Neuron (in vitro differentiated cells): ENCODE measurements around the gene PSTPIP2.
"Not testable (repeated sequence)": the region's sequence is repeated elsewhere in the genome, so short reads cannot be mapped to it uniquely, and the experiment has no call there.

Source experiments
- H2AFZ ChIP-seq: one replicate; pipeline ENCODE4 v1.6.1; 2013; ENCODE audit warnings: low read depth, mild to moderate bottlenecking, inconsistent platforms, low read length, moderate library complexity
- H3K27me3 ChIP-seq: one replicate; pipeline ENCODE4 v1.6.1; 2013; ENCODE audit warnings: low read length; ENCODE audit not compliant: insufficient read depth
- H3K36me3 ChIP-seq: one replicate; pipeline ENCODE4 v1.6.1; 2013; ENCODE audit warnings: low read length; ENCODE audit not compliant: insufficient read depth
- H3K4me1 ChIP-seq: one replicate; pipeline ENCODE4 v1.6.1; 2013; ENCODE audit warnings: low read length; ENCODE audit not compliant: insufficient read depth
- H3K4me3 ChIP-seq: 2 replicates; pipeline ENCODE4 v1.5.1; 2013; ENCODE audit warnings: mild to moderate bottlenecking, low read length, moderate library complexity
- H3K9me3 ChIP-seq: one replicate; pipeline ENCODE4 v1.6.1; 2013; ENCODE audit warnings: low read length

The PSTPIP2 gene

GRCh38 chr18:46061387-46061786 lies 10.7 kb downstream of the PSTPIP2 start:
- Histone ChIP-seq H2AFZ (no peak overlapping the region), H3K4me1 (no peaks in the 10 kb centered on the region), H3K4me3 (no peak overlapping the region), H3K36me3 (no peaks in the 10 kb centered on the region), H3K9me3 (no peaks in the 10 kb centered on the region), H3K27me3 (no peaks in the 10 kb centered on the region)

- no peaks in the 10 kb centered on the region for H3K4me1 ChIP-seq
- no peaks in the 10 kb centered on the region for H3K27me3 ChIP-seq
- no peak overlapping the region for H3K4me3 ChIP-seq
- H3K9me3 ChIP-seq: no peaks in the 10 kb centered on the region
- H3K36me3 ChIP-seq: no peaks in the 10 kb centered on the region
- no peak overlapping the region for H2AFZ ChIP-seq
Observed at GRCh38 chr18:46060359-46060841, 11.7 kb downstream of the PSTPIP2 start.

- Histone ChIP-seq H2AFZ (no peak overlapping the region), H3K36me3 (no peaks in the 10 kb centered on the region), H3K9me3 (no peaks in the 10 kb centered on the region), H3K4me3 (no peak overlapping the region), H3K27me3 (no peaks in the 10 kb centered on the region), H3K4me1 (no peaks in the 10 kb centered on the region)
Observed at GRCh38 chr18:46055838-46056230, 16.2 kb downstream of the PSTPIP2 start.

- H3K9me3 ChIP-seq: no peaks in the 10 kb centered on the region
- H2AFZ ChIP-seq: no peak overlapping the region
- no peaks in the 10 kb centered on the region for H3K27me3 ChIP-seq
- no peaks in the 10 kb centered on the region for H3K4me1 ChIP-seq
- H3K36me3 ChIP-seq: no peaks in the 10 kb centered on the region
- H3K4me3 ChIP-seq: no peak overlapping the region
Observed at GRCh38 chr18:46054956-46055837, 16.9 kb downstream of the PSTPIP2 start.

GRCh38 chr18:46053368-46054095 lies 18.5 kb downstream of the PSTPIP2 start:
- Histone ChIP-seq H3K9me3 (no peaks in the 10 kb centered on the region), H3K27me3 (no peaks in the 10 kb centered on the region), H3K4me3 (no peak overlapping the region), H3K4me1 (no peaks in the 10 kb centered on the region), H2AFZ (no peak overlapping the region), H3K36me3 (no peaks in the 10 kb centered on the region)

- Histone ChIP-seq H3K4me3 (no peak overlapping the region), H3K27me3 (no peaks in the 10 kb centered on the region)
Observed at GRCh38 chr18:46051731-46052461, 20.2 kb downstream of the PSTPIP2 start.

GRCh38 chr18:46050268-46050667 lies 21.8 kb downstream of the PSTPIP2 start:
- Histone ChIP-seq H3K36me3 (no peaks in the 10 kb centered on the region), H3K9me3 (no peaks in the 10 kb centered on the region), H3K27me3 (no peaks in the 10 kb centered on the region), H3K4me1 (no peaks in the 10 kb centered on the region), H2AFZ (no peak overlapping the region), H3K4me3 (no peak overlapping the region)

More at GRCh38 chr18:46051731-46052461, 20.2 kb downstream of the PSTPIP2 start:
- Histone ChIP-seq H3K9me3 (no peaks in the 10 kb centered on the region), H2AFZ (no peak overlapping the region), H3K36me3 (no peaks in the 10 kb centered on the region), H3K4me1 (no peaks in the 10 kb centered on the region)

GRCh38 chr18:46048641-46049040 lies 23.4 kb downstream of the PSTPIP2 start:
- Histone ChIP-seq H3K27me3 (no peaks in the 10 kb centered on the region), H3K4me3 (no peak overlapping the region), H3K4me1 (no peaks in the 10 kb centered on the region), H3K36me3 (no peaks in the 10 kb centered on the region), H3K9me3 (no peaks in the 10 kb centered on the region), H2AFZ (no peak overlapping the region)

- not testable (repeated sequence) for H3K36me3 ChIP-seq, H2AFZ ChIP-seq, H3K27me3 ChIP-seq, H3K4me3 ChIP-seq, H3K9me3 ChIP-seq, H3K4me1 ChIP-seq
Observed at GRCh38 chr18:46047369-46047768, 24.7 kb downstream of the PSTPIP2 start.

GRCh38 chr18:46046688-46047087 lies 25.4 kb downstream of the PSTPIP2 start:
- H3K4me3 ChIP-seq: no peak overlapping the region
- no peaks in the 10 kb centered on the region for H3K27me3 ChIP-seq

GRCh38 chr18:46046126-46046525 lies 25.9 kb downstream of the PSTPIP2 start:
- no peaks in the 10 kb centered on the region for H3K9me3 ChIP-seq
- no peak overlapping the region for H3K4me3 ChIP-seq
- H3K27me3 ChIP-seq: no peaks in the 10 kb centered on the region
- H2AFZ ChIP-seq: no peak overlapping the region
- H3K36me3 ChIP-seq: no peaks in the 10 kb centered on the region
- peaks cover 14% of the 10 kb centered on the region for H3K4me1 ChIP-seq

More at GRCh38 chr18:46046688-46047087, 25.4 kb downstream of the PSTPIP2 start:
- H3K9me3 ChIP-seq: no peaks in the 10 kb centered on the region
- H3K36me3 ChIP-seq: no peaks in the 10 kb centered on the region
- H3K4me1 ChIP-seq: peaks cover 14% of the 10 kb centered on the region
- no peak overlapping the region for H2AFZ ChIP-seq

GRCh38 chr18:46042571-46043123 lies 29.4 kb downstream of the PSTPIP2 start:
- Histone ChIP-seq H3K36me3 (no peaks in the 10 kb centered on the region), H3K4me1 (peaks cover 14% of the 10 kb centered on the region), H3K9me3 (no peaks in the 10 kb centered on the region), H3K4me3 (no peak overlapping the region), H3K27me3 (no peaks in the 10 kb centered on the region), H2AFZ (no peak overlapping the region)
